GM23338 (cell line): ENCODE results near the gene CHMP5. TPM values are rescaled to one million over a fixed set of nuclear protein-coding genes. Genes with fewer than 3 reads are reported as not detected.

Experiments used
- ATAC-seq: fragments of 200-7000 bp; cut with Tn5 transposase; 3 replicates; pipeline ENCODE4 v1.9.1; 2020
- DNase-seq: peaks from one replicate; pipeline ENCODE4 v3.0.0-alpha.2; 2015; ENCODE audit warnings: low spot score
- H2AFZ ChIP-seq: fragments of 200-600 bp; sonication (generic); 2 replicates; pipeline ENCODE4 v1.8.0; 2016; ENCODE audit warnings: antibody characterized with exemption, mild to moderate bottlenecking, moderate library complexity
- H3F3A ChIP-seq: fragments of 200-600 bp; sonication (generic); replicated peaks from 2 replicates; pipeline ENCODE4 v1.8.0; 2017; ENCODE audit warnings: antibody characterized with exemption, mixed run types, low read depth
- H3K27ac ChIP-seq: fragments of 200-600 bp; sonication (generic); 2 replicates; pipeline ENCODE4 v1.6.1; 2016; ENCODE audit warnings: low read depth
- H3K27me3 ChIP-seq: fragments of 200-600 bp; sonication (generic); 2 replicates; pipeline ENCODE4 v1.8.0; 2016; ENCODE audit warnings: mild to moderate bottlenecking, mixed run types, moderate library complexity; ENCODE audit not compliant: insufficient read depth
- H3K36me3 ChIP-seq: fragments of 200-600 bp; sonication (generic); 2 replicates; pipeline ENCODE4 v1.8.0; 2016; ENCODE audit warnings: mild to moderate bottlenecking; ENCODE audit not compliant: insufficient read depth
- H3K4me1 ChIP-seq: fragments of 200-600 bp; sonication (generic); 2 replicates; pipeline ENCODE4 v1.8.0; 2016; ENCODE audit warnings: mild to moderate bottlenecking, moderate library complexity; ENCODE audit not compliant: insufficient read depth
- H3K4me2 ChIP-seq: fragments of 200-600 bp; sonication (generic); 2 replicates; pipeline ENCODE4 v1.7.1; 2017; ENCODE audit warnings: mixed run types
- H3K4me3 ChIP-seq: fragments of 200-600 bp; sonication (generic); 2 replicates; pipeline ENCODE4 v1.6.1; 2016; ENCODE audit warnings: mixed run types
- H3K79me2 ChIP-seq: fragments of 200-600 bp; sonication (generic); replicated peaks from 2 replicates; pipeline ENCODE4 v1.8.0; 2017; ENCODE audit warnings: mild to moderate bottlenecking; ENCODE audit not compliant: insufficient read depth
- H3K9me2 ChIP-seq: fragments of 200-600 bp; sonication (generic); 2 replicates; pipeline ENCODE4 v1.8.0; 2017; ENCODE audit not compliant: insufficient read depth
- H4K20me1 ChIP-seq: fragments of 200-600 bp; sonication (generic); replicated peaks from 2 replicates; pipeline ENCODE4 v1.8.0; 2017; ENCODE audit warnings: mild to moderate bottlenecking; ENCODE audit not compliant: insufficient read depth
- H3K27ac Mint-ChIP-seq: 2 replicates; pipeline ENCODE4 v1.8.0; 2020; ENCODE audit warnings: inconsistent platforms, mild to moderate bottlenecking, moderate library complexity, mixed read lengths
- H3K27me3 Mint-ChIP-seq: 3 replicates; pipeline ENCODE4 v1.8.0; 2022; ENCODE audit warnings: low read depth, mild to moderate bottlenecking, moderate library complexity, mixed read lengths, inconsistent platforms; ENCODE audit not compliant: insufficient read depth, poor library complexity
- H3K36me3 Mint-ChIP-seq: 3 replicates; pipeline ENCODE4 v1.8.0; 2021; ENCODE audit warnings: low read depth, mild to moderate bottlenecking, inconsistent platforms, moderate library complexity, mixed read lengths
- H3K4me1 Mint-ChIP-seq: 3 replicates; pipeline ENCODE4 v1.8.0; 2020; ENCODE audit warnings: mild to moderate bottlenecking, inconsistent platforms, mixed read lengths
- H3K4me3 Mint-ChIP-seq: 3 replicates; pipeline ENCODE4 v1.8.0; 2021; ENCODE audit warnings: moderate library complexity, mild to moderate bottlenecking, inconsistent platforms, mixed read lengths
- H3K9me3 Mint-ChIP-seq: 3 replicates; pipeline ENCODE4 v1.8.0; 2020; ENCODE audit warnings: moderate library complexity, mild to moderate bottlenecking, inconsistent platforms, mixed read lengths
- CREB1 ChIP-seq: fragments of 250-450 bp; sonication (Bioruptor Pico); IDR thresholded peaks from 2 replicates; pipeline ENCODE4 v1.5.0; 2020; ENCODE audit warnings: low read depth, mild to moderate bottlenecking, moderate library complexity
- EZH2 ChIP-seq: fragments of 200-600 bp; sonication (generic); IDR thresholded peaks from one replicate; pipeline ENCODE4 v1.8.0; 2017; ENCODE audit warnings: antibody characterized with exemption, mild to moderate bottlenecking, low read depth; ENCODE audit not compliant: unreplicated experiment
- EZH2phosphoT487 ChIP-seq: fragments of 200-600 bp; sonication (generic); IDR thresholded peaks from one replicate; pipeline ENCODE4 v1.8.1; 2018; ENCODE audit warnings: antibody characterized with exemption; ENCODE audit not compliant: unreplicated experiment
- JUNB ChIP-seq: IDR thresholded peaks from one replicate; pipeline ENCODE4 v1.6.1; 2016; ENCODE audit warnings: antibody characterized with exemption; ENCODE audit not compliant: unreplicated experiment
- NANOG ChIP-seq: IDR thresholded peaks from 2 replicates; pipeline ENCODE4 v1.6.1; 2016; ENCODE audit warnings: antibody characterized with exemption, borderline replicate concordance
- POLR2AphosphoS5 ChIP-seq: IDR thresholded peaks from 2 replicates; pipeline ENCODE4 v1.6.1; 2016; ENCODE audit warnings: antibody characterized with exemption, low read depth
- STAT1 ChIP-seq: IDR thresholded peaks from one replicate; pipeline ENCODE4 v1.6.1; 2016; ENCODE audit warnings: antibody characterized with exemption; ENCODE audit not compliant: unreplicated experiment
- ZNF114 ChIP-seq: fragments of 250-450 bp; sonication (Bioruptor Pico); IDR thresholded peaks from 2 replicates; pipeline ENCODE4 v1.5.0; 2020; ENCODE audit warnings: mild to moderate bottlenecking, moderate library complexity
- ZNF331 ChIP-seq: fragments of 250-450 bp; sonication (Bioruptor Pico); IDR thresholded peaks from 2 replicates; pipeline ENCODE4 v1.5.0; 2020; ENCODE audit warnings: low read depth, mild to moderate bottlenecking, moderate library complexity
- polyA plus RNA-seq: library from polyadenylated mRNA; unstranded; fragments of >200 nt; fragmentation: Nextera tagmentation; extraction: Ambion mirVana; gene quantifications from 2 replicates; pipeline ENCODE4 v1.2.1, GENCODE V29; 2016
- total RNA-seq: library from RNA; depleted of rRNA; stranded (reverse); fragments of >200 nt; shearing (Covaris generic); gene quantifications from 2 replicates; pipeline ENCODE4 v1.2.3, GENCODE V29; 2014
- TF ChIP-seq, protein P1 (sequence below): fragments of 250-450 bp; sonication (Bioruptor Pico); IDR thresholded peaks from 2 replicates; pipeline ENCODE4 v1.5.0; 2020; ENCODE audit warnings: mild to moderate bottlenecking, moderate library complexity
- TF ChIP-seq, protein P2 (sequence below), 2 experiments: fragments of 200-600 bp in 1 of 2; sonication (generic) in 1 of 2; conservative IDR thresholded peaks; 2 replicates each; pipeline versions ENCODE4 v1.5.1 to v1.6.1; 2016 to 2017; ENCODE audit warnings: antibody characterized with exemption in 2 of 2, low read depth in 2 of 2, mild to moderate bottlenecking in 2 of 2, moderate library complexity in 1 of 2
- TF ChIP-seq, protein P3 (sequence below): IDR thresholded peaks from 2 replicates; pipeline ENCODE4 v1.6.1; 2016; ENCODE audit warnings: antibody characterized with exemption
- TF ChIP-seq, protein P4 (sequence below): IDR thresholded peaks from one replicate; pipeline ENCODE4 v1.6.1; 2018; ENCODE audit warnings: antibody characterized with exemption; ENCODE audit not compliant: unreplicated experiment

CHMP5 gene
- total and polyA plus RNA-seq, 2 experiments from 2014 or later: 30.9 to 77.8 TPM

DNA sequence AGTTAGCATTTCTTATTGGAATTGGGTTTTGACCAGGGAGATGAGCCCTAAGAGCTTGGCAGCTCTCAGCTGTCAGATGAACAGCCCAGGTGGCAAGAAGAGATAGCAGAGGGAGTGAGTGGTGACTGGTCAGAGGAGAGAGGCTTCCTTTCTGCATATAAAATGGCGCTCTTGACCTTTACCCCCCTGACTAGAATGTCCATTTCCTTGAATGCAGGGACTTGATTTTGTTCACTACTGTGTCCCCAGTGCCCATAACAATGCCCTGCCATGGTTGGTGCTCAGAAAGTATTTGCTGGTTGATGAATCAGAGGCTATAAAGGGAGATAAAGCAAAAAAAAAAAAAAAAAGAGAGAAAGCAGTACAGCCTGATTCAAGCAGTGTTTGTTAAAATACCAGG, 7.2 kb downstream of the CHMP5 start:
- no peak overlapping the region for H3K27ac ChIP-seq
- H3K27me3 Mint-ChIP-seq: peaks cover 1% of the 10 kb centered on the region
- peaks cover 45% of the 10 kb centered on the region for H3K36me3 ChIP-seq
- no peak overlapping the region for H3K4me3 ChIP-seq
- no peak overlapping the region for H2AFZ ChIP-seq
- no peaks in the 10 kb centered on the region for H3K9me3 Mint-ChIP-seq
- no peak overlapping the region for H3K4me2 ChIP-seq
- H3F3A ChIP-seq: no peaks in the 10 kb centered on the region
- peaks cover 9% of the 10 kb centered on the region for H3K79me2 ChIP-seq
- no peaks in the 10 kb centered on the region for H3K9me2 ChIP-seq
- ATAC-seq: no peak
- no peaks in the 10 kb centered on the region for H3K27me3 ChIP-seq
- TF ChIP-seq, protein P1, sequence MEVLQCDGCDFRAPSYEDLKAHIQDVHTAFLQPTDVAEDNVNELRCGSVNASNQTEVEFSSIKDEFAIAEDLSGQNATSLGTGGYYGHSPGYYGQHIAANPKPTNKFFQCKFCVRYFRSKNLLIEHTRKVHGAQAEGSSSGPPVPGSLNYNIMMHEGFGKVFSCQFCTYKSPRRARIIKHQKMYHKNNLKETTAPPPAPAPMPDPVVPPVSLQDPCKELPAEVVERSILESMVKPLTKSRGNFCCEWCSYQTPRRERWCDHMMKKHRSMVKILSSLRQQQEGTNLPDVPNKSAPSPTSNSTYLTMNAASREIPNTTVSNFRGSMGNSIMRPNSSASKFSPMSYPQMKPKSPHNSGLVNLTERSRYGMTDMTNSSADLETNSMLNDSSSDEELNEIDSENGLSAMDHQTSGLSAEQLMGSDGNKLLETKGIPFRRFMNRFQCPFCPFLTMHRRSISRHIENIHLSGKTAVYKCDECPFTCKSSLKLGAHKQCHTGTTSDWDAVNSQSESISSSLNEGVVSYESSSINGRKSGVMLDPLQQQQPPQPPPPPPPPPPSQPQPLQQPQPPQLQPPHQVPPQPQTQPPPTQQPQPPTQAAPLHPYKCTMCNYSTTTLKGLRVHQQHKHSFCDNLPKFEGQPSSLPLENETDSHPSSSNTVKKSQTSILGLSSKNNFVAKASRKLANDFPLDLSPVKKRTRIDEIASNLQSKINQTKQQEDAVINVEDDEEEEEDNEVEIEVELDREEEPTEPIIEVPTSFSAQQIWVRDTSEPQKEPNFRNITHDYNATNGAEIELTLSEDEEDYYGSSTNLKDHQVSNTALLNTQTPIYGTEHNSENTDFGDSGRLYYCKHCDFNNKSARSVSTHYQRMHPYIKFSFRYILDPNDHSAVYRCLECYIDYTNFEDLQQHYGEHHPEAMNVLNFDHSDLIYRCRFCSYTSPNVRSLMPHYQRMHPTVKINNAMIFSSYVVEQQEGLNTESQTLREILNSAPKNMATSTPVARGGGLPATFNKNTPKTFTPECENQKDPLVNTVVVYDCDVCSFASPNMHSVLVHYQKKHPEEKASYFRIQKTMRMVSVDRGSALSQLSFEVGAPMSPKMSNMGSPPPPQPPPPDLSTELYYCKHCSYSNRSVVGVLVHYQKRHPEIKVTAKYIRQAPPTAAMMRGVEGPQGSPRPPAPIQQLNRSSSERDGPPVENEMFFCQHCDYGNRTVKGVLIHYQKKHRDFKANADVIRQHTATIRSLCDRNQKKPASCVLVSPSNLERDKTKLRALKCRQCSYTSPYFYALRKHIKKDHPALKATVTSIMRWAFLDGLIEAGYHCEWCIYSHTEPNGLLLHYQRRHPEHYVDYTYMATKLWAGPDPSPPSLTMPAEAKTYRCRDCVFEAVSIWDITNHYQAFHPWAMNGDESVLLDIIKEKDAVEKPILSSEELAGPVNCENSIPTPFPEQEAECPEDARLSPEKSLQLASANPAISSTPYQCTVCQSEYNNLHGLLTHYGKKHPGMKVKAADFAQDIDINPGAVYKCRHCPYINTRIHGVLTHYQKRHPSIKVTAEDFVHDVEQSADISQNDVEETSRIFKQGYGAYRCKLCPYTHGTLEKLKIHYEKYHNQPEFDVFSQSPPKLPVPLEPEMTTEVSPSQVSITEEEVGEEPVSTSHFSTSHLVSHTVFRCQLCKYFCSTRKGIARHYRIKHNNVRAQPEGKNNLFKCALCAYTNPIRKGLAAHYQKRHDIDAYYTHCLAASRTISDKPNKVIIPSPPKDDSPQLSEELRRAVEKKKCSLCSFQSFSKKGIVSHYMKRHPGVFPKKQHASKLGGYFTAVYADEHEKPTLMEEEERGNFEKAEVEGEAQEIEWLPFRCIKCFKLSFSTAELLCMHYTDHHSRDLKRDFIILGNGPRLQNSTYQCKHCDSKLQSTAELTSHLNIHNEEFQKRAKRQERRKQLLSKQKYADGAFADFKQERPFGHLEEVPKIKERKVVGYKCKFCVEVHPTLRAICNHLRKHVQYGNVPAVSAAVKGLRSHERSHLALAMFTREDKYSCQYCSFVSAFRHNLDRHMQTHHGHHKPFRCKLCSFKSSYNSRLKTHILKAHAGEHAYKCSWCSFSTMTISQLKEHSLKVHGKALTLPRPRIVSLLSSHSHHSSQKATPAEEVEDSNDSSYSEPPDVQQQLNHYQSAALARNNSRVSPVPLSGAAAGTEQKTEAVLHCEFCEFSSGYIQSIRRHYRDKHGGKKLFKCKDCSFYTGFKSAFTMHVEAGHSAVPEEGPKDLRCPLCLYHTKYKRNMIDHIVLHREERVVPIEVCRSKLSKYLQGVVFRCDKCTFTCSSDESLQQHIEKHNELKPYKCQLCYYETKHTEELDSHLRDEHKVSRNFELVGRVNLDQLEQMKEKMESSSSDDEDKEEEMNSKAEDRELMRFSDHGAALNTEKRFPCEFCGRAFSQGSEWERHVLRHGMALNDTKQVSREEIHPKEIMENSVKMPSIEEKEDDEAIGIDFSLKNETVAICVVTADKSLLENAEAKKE (CRISPR knock-in tag): no peak
- TF ChIP-seq CREB1 (CRISPR knock-in tag) (no peak), JUNB (no peak), EZH2 (no peak), NANOG (no peak), EZH2phosphoT487 (no peak), STAT1 (no peak), POLR2AphosphoS5 (no peak), ZNF114 (CRISPR knock-in tag) (no peak), ZNF331 (no peak)
- TF ChIP-seq, protein P2, sequence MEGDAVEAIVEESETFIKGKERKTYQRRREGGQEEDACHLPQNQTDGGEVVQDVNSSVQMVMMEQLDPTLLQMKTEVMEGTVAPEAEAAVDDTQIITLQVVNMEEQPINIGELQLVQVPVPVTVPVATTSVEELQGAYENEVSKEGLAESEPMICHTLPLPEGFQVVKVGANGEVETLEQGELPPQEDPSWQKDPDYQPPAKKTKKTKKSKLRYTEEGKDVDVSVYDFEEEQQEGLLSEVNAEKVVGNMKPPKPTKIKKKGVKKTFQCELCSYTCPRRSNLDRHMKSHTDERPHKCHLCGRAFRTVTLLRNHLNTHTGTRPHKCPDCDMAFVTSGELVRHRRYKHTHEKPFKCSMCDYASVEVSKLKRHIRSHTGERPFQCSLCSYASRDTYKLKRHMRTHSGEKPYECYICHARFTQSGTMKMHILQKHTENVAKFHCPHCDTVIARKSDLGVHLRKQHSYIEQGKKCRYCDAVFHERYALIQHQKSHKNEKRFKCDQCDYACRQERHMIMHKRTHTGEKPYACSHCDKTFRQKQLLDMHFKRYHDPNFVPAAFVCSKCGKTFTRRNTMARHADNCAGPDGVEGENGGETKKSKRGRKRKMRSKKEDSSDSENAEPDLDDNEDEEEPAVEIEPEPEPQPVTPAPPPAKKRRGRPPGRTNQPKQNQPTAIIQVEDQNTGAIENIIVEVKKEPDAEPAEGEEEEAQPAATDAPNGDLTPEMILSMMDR (conservative IDR thresholded peaks at IDR 0.05; ENCODE audit: low read depth in 2 of 2): no peak
- TF ChIP-seq, protein P3, sequence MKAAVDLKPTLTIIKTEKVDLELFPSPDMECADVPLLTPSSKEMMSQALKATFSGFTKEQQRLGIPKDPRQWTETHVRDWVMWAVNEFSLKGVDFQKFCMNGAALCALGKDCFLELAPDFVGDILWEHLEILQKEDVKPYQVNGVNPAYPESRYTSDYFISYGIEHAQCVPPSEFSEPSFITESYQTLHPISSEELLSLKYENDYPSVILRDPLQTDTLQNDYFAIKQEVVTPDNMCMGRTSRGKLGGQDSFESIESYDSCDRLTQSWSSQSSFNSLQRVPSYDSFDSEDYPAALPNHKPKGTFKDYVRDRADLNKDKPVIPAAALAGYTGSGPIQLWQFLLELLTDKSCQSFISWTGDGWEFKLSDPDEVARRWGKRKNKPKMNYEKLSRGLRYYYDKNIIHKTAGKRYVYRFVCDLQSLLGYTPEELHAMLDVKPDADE: no peak
- TF ChIP-seq, protein P4, sequence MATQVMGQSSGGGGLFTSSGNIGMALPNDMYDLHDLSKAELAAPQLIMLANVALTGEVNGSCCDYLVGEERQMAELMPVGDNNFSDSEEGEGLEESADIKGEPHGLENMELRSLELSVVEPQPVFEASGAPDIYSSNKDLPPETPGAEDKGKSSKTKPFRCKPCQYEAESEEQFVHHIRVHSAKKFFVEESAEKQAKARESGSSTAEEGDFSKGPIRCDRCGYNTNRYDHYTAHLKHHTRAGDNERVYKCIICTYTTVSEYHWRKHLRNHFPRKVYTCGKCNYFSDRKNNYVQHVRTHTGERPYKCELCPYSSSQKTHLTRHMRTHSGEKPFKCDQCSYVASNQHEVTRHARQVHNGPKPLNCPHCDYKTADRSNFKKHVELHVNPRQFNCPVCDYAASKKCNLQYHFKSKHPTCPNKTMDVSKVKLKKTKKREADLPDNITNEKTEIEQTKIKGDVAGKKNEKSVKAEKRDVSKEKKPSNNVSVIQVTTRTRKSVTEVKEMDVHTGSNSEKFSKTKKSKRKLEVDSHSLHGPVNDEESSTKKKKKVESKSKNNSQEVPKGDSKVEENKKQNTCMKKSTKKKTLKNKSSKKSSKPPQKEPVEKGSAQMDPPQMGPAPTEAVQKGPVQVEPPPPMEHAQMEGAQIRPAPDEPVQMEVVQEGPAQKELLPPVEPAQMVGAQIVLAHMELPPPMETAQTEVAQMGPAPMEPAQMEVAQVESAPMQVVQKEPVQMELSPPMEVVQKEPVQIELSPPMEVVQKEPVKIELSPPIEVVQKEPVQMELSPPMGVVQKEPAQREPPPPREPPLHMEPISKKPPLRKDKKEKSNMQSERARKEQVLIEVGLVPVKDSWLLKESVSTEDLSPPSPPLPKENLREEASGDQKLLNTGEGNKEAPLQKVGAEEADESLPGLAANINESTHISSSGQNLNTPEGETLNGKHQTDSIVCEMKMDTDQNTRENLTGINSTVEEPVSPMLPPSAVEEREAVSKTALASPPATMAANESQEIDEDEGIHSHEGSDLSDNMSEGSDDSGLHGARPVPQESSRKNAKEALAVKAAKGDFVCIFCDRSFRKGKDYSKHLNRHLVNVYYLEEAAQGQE: no peak
- H3K4me1 Mint-ChIP-seq: no peaks in the 10 kb centered on the region
- peaks cover 39% of the 10 kb centered on the region for H3K36me3 Mint-ChIP-seq
- peaks cover 5% of the 10 kb centered on the region for H4K20me1 ChIP-seq
- no peak overlapping the region for H3K27ac Mint-ChIP-seq
- no peak overlapping the region for H3K4me3 Mint-ChIP-seq
- no peaks in the 10 kb centered on the region for H3K4me1 ChIP-seq
- no peak for DNase-seq
